ENCODE results near the gene BASP1.
"Not testable (repeated sequence)": the region's sequence is repeated elsewhere in the genome, so short reads cannot be mapped to it uniquely, and the experiment has no call there.

The BASP1 gene

GRCh38 chr5:17305017-17305416 is 87.6 kb downstream of the BASP1 start:
- H3K36me3 Mint-ChIP-seq = no peaks in the 10 kb centered on the region
- H3K27me3 Mint-ChIP-seq = no peaks in the 10 kb centered on the region

GRCh38 chr5:17305964-17306725 is 88.7 kb downstream of the BASP1 start:
- peaks cover 5% of the 10 kb centered on the region for H3K9me3 Mint-ChIP-seq
- H3K4me3 Mint-ChIP-seq = no peak overlapping the region
- no peaks in the 10 kb centered on the region for H3K36me3 Mint-ChIP-seq
- no peaks in the 10 kb centered on the region for H3K4me1 Mint-ChIP-seq
- no peaks in the 10 kb centered on the region for H3K27me3 Mint-ChIP-seq
- no peak overlapping the region for H3K27ac Mint-ChIP-seq

More at GRCh38 chr5:17305017-17305416, 87.6 kb downstream of the BASP1 start:
- Mint-ChIP-seq H3K9me3 (peaks cover under 1% of the 10 kb centered on the region), H3K27ac (no peak overlapping the region), H3K4me3 (no peak overlapping the region), H3K4me1 (no peaks in the 10 kb centered on the region)

GRCh38 chr5:17306726-17307091 is 89.3 kb downstream of the BASP1 start:
- no peak overlapping the region for H3K4me3 Mint-ChIP-seq
- no peaks in the 10 kb centered on the region for H3K27me3 Mint-ChIP-seq
- no peak overlapping the region for H3K27ac Mint-ChIP-seq
- peaks cover 5% of the 10 kb centered on the region for H3K9me3 Mint-ChIP-seq
- no peaks in the 10 kb centered on the region for H3K36me3 Mint-ChIP-seq
- H3K4me1 Mint-ChIP-seq = no peaks in the 10 kb centered on the region

- H3K27me3 Mint-ChIP-seq, H3K9me3 Mint-ChIP-seq, H3K36me3 Mint-ChIP-seq, H3K4me1 Mint-ChIP-seq, H3K4me3 Mint-ChIP-seq, H3K27ac Mint-ChIP-seq: not testable (repeated sequence)
These were observed 90.0 kb downstream of the BASP1 start for GRCh38 chr5:17307440-17307839.

GRCh38 chr5:17308326-17309065 is 91.1 kb downstream of the BASP1 start:
- Mint-ChIP-seq H3K9me3 (peaks cover 5% of the 10 kb centered on the region), H3K4me1 (no peaks in the 10 kb centered on the region), H3K27ac (no peak overlapping the region), H3K4me3 (no peak overlapping the region), H3K27me3 (no peaks in the 10 kb centered on the region), H3K36me3 (no peaks in the 10 kb centered on the region)

GRCh38 chr5:17309462-17309861 is 92.0 kb downstream of the BASP1 start:
- no peaks in the 10 kb centered on the region for H3K27me3 Mint-ChIP-seq
- no peak overlapping the region for H3K4me3 Mint-ChIP-seq
- H3K4me1 Mint-ChIP-seq = no peaks in the 10 kb centered on the region
- H3K36me3 Mint-ChIP-seq = no peaks in the 10 kb centered on the region
- no peak overlapping the region for H3K27ac Mint-ChIP-seq
- H3K9me3 Mint-ChIP-seq = peaks cover 5% of the 10 kb centered on the region

- not testable (repeated sequence) for H3K36me3 Mint-ChIP-seq, H3K27me3 Mint-ChIP-seq, H3K27ac Mint-ChIP-seq, H3K4me1 Mint-ChIP-seq, H3K9me3 Mint-ChIP-seq, H3K4me3 Mint-ChIP-seq
These were observed 93.1 kb downstream of the BASP1 start for GRCh38 chr5:17310502-17310901.

GRCh38 chr5:17311811-17312210 is 94.4 kb downstream of the BASP1 start:
- H3K4me1 Mint-ChIP-seq, H3K36me3 Mint-ChIP-seq, H3K27ac Mint-ChIP-seq, H3K9me3 Mint-ChIP-seq, H3K27me3 Mint-ChIP-seq, H3K4me3 Mint-ChIP-seq: not testable (repeated sequence)

- no peaks in the 10 kb centered on the region for H3K4me1 Mint-ChIP-seq
- no peaks in the 10 kb centered on the region for H3K27me3 Mint-ChIP-seq
- no peak overlapping the region for H3K27ac Mint-ChIP-seq
- H3K36me3 Mint-ChIP-seq = no peaks in the 10 kb centered on the region
- H3K9me3 Mint-ChIP-seq = peaks cover 5% of the 10 kb centered on the region
- H3K4me3 Mint-ChIP-seq = no peak overlapping the region
These were observed 94.9 kb downstream of the BASP1 start for GRCh38 chr5:17312358-17312757.

GRCh38 chr5:17314907-17315471 is 97.6 kb downstream of the BASP1 start:
- Mint-ChIP-seq H3K4me1 (no peaks in the 10 kb centered on the region), H3K27me3 (no peaks in the 10 kb centered on the region), H3K4me3 (no peak overlapping the region), H3K9me3 (peaks cover 5% of the 10 kb centered on the region), H3K36me3 (no peaks in the 10 kb centered on the region), H3K27ac (no peak overlapping the region)

GRCh38 chr5:17315710-17316221 is 98.3 kb downstream of the BASP1 start:
- Mint-ChIP-seq H3K4me3 (no peak overlapping the region), H3K27ac (no peak overlapping the region), H3K9me3 (no peaks in the 10 kb centered on the region), H3K27me3 (no peaks in the 10 kb centered on the region), H3K36me3 (no peaks in the 10 kb centered on the region), H3K4me1 (no peaks in the 10 kb centered on the region)

- Mint-ChIP-seq H3K27me3 (no peaks in the 10 kb centered on the region), H3K36me3 (no peaks in the 10 kb centered on the region), H3K4me3 (no peak overlapping the region), H3K27ac (no peak overlapping the region), H3K4me1 (no peaks in the 10 kb centered on the region), H3K9me3 (no peaks in the 10 kb centered on the region)
These were observed 99.6 kb downstream of the BASP1 start for GRCh38 chr5:17316970-17317459.

GRCh38 chr5:17317473-17317872 is 100.0 kb downstream of the BASP1 start:
- Mint-ChIP-seq H3K27me3 (no peaks in the 10 kb centered on the region), H3K36me3 (no peaks in the 10 kb centered on the region), H3K27ac (no peak overlapping the region), H3K4me1 (no peaks in the 10 kb centered on the region), H3K4me3 (no peak overlapping the region), H3K9me3 (no peaks in the 10 kb centered on the region)

- not testable (repeated sequence) for H3K4me3 Mint-ChIP-seq, H3K27ac Mint-ChIP-seq, H3K27me3 Mint-ChIP-seq, H3K9me3 Mint-ChIP-seq, H3K4me1 Mint-ChIP-seq, H3K36me3 Mint-ChIP-seq
These were observed 101.7 kb downstream of the BASP1 start for GRCh38 chr5:17319095-17319494.

GRCh38 chr5:17325770-17326599 is 108.6 kb downstream of the BASP1 start:
- H3K4me1 Mint-ChIP-seq = no peaks in the 10 kb centered on the region
- peaks cover 5% of the 10 kb centered on the region for H3K9me3 Mint-ChIP-seq
- no peaks in the 10 kb centered on the region for H3K36me3 Mint-ChIP-seq
- H3K27ac Mint-ChIP-seq = no peak overlapping the region
- H3K4me3 Mint-ChIP-seq = no peak overlapping the region
- no peaks in the 10 kb centered on the region for H3K27me3 Mint-ChIP-seq
